A549 (cell line): ENCODE measurements around the gene CD27.

ENCODE experiments used
- CEBPB ChIP-seq, 2 experiments: fragments of >200 bp in 1 of 2; sonication (Bioruptor Twin) in 1 of 2; formaldehyde crosslinking in 1 of 2; IDR thresholded peaks; 2 replicates each; pipeline ENCODE4 v1.6.1; 2012 to 2016
- EP300 ChIP-seq, 2 experiments: fragments of >200 bp; sonication (Bioruptor Twin); formaldehyde crosslinking; IDR thresholded peaks; 2 replicates in 1 of 2; 3 replicates in 1 of 2; pipeline ENCODE4 v1.6.1; 2016 to 2017
- ESRRA ChIP-seq: fragments of 150-350 bp; IDR thresholded peaks from 2 replicates; pipeline ENCODE4 v1.6.1; 2014; ENCODE audit warnings: mild to moderate bottlenecking, low read length, borderline replicate concordance
- HDAC2 ChIP-seq: fragments of 200-600 bp; sonication (generic); IDR thresholded peaks from 2 replicates; pipeline ENCODE4 v1.6.1; 2016
- JUN ChIP-seq, 2 experiments: fragments of >200 bp; sonication (Bioruptor Twin); formaldehyde crosslinking; IDR thresholded peaks; 2 replicates in 1 of 2; 3 replicates in 1 of 2; pipeline ENCODE4 v1.6.1; 2016 to 2017
- JUNB ChIP-seq: fragments of >200 bp; sonication (Bioruptor Twin); formaldehyde crosslinking; IDR thresholded peaks from 2 replicates; pipeline ENCODE4 v1.6.1; 2016
- MAX ChIP-seq: IDR thresholded peaks from 2 replicates; pipeline ENCODE4 v1.6.1; 2012
- MYC ChIP-seq: IDR thresholded peaks from 2 replicates; pipeline ENCODE4 v1.6.1; 2012; ENCODE audit warnings: mild to moderate bottlenecking, inconsistent platforms, low read length, improper control_type of control experiment, borderline replicate concordance
- POLR2A ChIP-seq: IDR thresholded peaks from 2 replicates; pipeline ENCODE4 v1.6.1; 2012; ENCODE audit warnings: mild to moderate bottlenecking, low read length
- USF2 ChIP-seq: fragments of 450-650 bp; IDR thresholded peaks from 2 replicates; pipeline ENCODE4 v1.6.1; 2014; ENCODE audit warnings: antibody characterized with exemption
- TF ChIP-seq, protein P1 (sequence below): fragments of >200 bp; sonication (Bioruptor Twin); formaldehyde crosslinking; IDR thresholded peaks from 3 replicates; pipeline ENCODE4 v1.5.1; 2016
- TF ChIP-seq, protein P2 (sequence below): fragments of 200-600 bp; sonication (generic); IDR thresholded peaks from 2 replicates; pipeline ENCODE4 v1.6.1; 2016; ENCODE audit warnings: antibody characterized with exemption, mild to moderate bottlenecking, moderate library complexity
- TF ChIP-seq, protein P3 (sequence below): IDR thresholded peaks from 2 replicates; pipeline ENCODE4 v1.6.1; 2012

GRCh38 chr12:6435961-6436715 lies 8.6 kb upstream of the CD27 start:
- TF ChIP-seq MYC = no peak
- TF ChIP-seq, protein P1, sequence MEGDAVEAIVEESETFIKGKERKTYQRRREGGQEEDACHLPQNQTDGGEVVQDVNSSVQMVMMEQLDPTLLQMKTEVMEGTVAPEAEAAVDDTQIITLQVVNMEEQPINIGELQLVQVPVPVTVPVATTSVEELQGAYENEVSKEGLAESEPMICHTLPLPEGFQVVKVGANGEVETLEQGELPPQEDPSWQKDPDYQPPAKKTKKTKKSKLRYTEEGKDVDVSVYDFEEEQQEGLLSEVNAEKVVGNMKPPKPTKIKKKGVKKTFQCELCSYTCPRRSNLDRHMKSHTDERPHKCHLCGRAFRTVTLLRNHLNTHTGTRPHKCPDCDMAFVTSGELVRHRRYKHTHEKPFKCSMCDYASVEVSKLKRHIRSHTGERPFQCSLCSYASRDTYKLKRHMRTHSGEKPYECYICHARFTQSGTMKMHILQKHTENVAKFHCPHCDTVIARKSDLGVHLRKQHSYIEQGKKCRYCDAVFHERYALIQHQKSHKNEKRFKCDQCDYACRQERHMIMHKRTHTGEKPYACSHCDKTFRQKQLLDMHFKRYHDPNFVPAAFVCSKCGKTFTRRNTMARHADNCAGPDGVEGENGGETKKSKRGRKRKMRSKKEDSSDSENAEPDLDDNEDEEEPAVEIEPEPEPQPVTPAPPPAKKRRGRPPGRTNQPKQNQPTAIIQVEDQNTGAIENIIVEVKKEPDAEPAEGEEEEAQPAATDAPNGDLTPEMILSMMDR = no peak
- TF ChIP-seq POLR2A = no peak
- TF ChIP-seq JUNB = no peak
- TF ChIP-seq, protein P2, sequence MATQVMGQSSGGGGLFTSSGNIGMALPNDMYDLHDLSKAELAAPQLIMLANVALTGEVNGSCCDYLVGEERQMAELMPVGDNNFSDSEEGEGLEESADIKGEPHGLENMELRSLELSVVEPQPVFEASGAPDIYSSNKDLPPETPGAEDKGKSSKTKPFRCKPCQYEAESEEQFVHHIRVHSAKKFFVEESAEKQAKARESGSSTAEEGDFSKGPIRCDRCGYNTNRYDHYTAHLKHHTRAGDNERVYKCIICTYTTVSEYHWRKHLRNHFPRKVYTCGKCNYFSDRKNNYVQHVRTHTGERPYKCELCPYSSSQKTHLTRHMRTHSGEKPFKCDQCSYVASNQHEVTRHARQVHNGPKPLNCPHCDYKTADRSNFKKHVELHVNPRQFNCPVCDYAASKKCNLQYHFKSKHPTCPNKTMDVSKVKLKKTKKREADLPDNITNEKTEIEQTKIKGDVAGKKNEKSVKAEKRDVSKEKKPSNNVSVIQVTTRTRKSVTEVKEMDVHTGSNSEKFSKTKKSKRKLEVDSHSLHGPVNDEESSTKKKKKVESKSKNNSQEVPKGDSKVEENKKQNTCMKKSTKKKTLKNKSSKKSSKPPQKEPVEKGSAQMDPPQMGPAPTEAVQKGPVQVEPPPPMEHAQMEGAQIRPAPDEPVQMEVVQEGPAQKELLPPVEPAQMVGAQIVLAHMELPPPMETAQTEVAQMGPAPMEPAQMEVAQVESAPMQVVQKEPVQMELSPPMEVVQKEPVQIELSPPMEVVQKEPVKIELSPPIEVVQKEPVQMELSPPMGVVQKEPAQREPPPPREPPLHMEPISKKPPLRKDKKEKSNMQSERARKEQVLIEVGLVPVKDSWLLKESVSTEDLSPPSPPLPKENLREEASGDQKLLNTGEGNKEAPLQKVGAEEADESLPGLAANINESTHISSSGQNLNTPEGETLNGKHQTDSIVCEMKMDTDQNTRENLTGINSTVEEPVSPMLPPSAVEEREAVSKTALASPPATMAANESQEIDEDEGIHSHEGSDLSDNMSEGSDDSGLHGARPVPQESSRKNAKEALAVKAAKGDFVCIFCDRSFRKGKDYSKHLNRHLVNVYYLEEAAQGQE = no peak
- no peak for TF ChIP-seq HDAC2
- TF ChIP-seq USF2 = no peak
- TF ChIP-seq, protein P3, sequence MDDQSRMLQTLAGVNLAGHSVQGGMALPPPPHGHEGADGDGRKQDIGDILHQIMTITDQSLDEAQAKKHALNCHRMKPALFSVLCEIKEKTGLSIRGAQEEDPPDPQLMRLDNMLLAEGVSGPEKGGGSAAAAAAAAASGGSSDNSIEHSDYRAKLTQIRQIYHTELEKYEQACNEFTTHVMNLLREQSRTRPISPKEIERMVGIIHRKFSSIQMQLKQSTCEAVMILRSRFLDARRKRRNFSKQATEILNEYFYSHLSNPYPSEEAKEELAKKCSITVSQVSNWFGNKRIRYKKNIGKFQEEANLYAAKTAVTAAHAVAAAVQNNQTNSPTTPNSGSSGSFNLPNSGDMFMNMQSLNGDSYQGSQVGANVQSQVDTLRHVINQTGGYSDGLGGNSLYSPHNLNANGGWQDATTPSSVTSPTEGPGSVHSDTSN = no peak
- TF ChIP-seq EP300 (IDR thresholded peaks at IDR 0.05) = no peak
- no peak for TF ChIP-seq JUN (IDR thresholded peaks at IDR 0.05)
- no peak for TF ChIP-seq MAX
- no peak for TF ChIP-seq ESRRA
- no peak for TF ChIP-seq CEBPB (IDR thresholded peaks at IDR 0.05)
